ENCODE measurements around the gene BSDC1. TPM values are rescaled to one million over a fixed set of nuclear protein-coding genes. Genes with fewer than 3 reads are reported as not detected.

Gene BSDC1
- total and polyA plus RNA-seq, 2 experiments from 2014 or later = 22.7 to 50.7 TPM

DNA sequence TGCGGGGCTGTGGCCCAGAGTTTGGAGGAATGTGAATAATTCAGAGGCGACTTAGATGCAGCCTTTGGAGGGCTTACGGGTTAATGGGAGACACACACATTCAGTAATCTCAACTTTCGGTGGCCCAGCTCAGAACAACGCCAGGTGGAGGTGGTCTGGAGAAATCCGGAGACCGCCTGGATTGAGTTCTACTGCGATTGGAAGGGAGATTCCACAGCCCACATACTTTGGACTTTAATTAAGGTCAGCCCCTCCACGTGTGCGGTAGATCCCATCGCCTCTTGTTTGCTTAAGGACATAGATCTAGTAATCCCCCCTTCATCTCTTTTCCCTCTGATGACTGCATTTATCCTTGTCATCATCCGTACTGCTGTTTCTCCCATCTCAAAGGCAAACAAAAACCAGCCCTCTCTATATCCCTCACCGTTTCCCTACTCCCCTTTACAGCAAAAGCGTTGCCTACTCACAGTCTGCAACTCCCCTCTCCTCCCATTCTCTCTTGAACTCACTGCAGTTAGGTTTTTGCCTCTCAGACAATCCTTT is 720 bp upstream of the BSDC1 start:
- Histone ChIP-seq H3K4me2 (peak overlapping the region; percentile 79), H3K27ac (ENCODE audit: low read depth) (peak overlapping the region; percentile 98), H3K9me2 (ENCODE audit: insufficient read depth) (no peaks in the 10 kb centered on the region), H3K27me3 (ENCODE audit: insufficient read depth) (no peaks in the 10 kb centered on the region), H3K4me1 (ENCODE audit: insufficient read depth) (peaks cover 10% of the 10 kb centered on the region; the same call in 1 of the 2 replicates), H2AFZ (peak overlapping the region; percentile 34), H3K4me3 (peak overlapping the region; percentile 70), H4K20me1 (replicated peaks; ENCODE audit: insufficient read depth) (no peaks in the 10 kb centered on the region; the same call in 1 of the 2 replicates), H3F3A (replicated peaks; ENCODE audit: low read depth) (peaks cover 9% of the 10 kb centered on the region; the same call in 1 of the 2 replicates), H3K36me3 (ENCODE audit: insufficient read depth) (no peaks in the 10 kb centered on the region), H3K79me2 (replicated peaks; ENCODE audit: insufficient read depth) (peaks cover 42% of the 10 kb centered on the region)
- peaks cover 13% of the 10 kb centered on the region; the same call in 2 of the 3 replicates for H3K4me1 Mint-ChIP-seq
- peaks cover 10% of the 10 kb centered on the region for H3K27me3 Mint-ChIP-seq (ENCODE audit: insufficient read depth, low read depth, poor library complexity)
- DNase-seq (ENCODE audit: low spot score) = no peak
- TF ChIP-seq, protein P1, sequence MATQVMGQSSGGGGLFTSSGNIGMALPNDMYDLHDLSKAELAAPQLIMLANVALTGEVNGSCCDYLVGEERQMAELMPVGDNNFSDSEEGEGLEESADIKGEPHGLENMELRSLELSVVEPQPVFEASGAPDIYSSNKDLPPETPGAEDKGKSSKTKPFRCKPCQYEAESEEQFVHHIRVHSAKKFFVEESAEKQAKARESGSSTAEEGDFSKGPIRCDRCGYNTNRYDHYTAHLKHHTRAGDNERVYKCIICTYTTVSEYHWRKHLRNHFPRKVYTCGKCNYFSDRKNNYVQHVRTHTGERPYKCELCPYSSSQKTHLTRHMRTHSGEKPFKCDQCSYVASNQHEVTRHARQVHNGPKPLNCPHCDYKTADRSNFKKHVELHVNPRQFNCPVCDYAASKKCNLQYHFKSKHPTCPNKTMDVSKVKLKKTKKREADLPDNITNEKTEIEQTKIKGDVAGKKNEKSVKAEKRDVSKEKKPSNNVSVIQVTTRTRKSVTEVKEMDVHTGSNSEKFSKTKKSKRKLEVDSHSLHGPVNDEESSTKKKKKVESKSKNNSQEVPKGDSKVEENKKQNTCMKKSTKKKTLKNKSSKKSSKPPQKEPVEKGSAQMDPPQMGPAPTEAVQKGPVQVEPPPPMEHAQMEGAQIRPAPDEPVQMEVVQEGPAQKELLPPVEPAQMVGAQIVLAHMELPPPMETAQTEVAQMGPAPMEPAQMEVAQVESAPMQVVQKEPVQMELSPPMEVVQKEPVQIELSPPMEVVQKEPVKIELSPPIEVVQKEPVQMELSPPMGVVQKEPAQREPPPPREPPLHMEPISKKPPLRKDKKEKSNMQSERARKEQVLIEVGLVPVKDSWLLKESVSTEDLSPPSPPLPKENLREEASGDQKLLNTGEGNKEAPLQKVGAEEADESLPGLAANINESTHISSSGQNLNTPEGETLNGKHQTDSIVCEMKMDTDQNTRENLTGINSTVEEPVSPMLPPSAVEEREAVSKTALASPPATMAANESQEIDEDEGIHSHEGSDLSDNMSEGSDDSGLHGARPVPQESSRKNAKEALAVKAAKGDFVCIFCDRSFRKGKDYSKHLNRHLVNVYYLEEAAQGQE (IDR thresholded peaks at IDR 0.05; ENCODE audit: unreplicated experiment) = no peak
- TF ChIP-seq STAT1 (IDR thresholded peaks at IDR 0.05; ENCODE audit: unreplicated experiment) = no peak
- no peak for TF ChIP-seq ZNF114 (CRISPR knock-in tag; IDR thresholded peaks at IDR 0.05)
- TF ChIP-seq CREB1 (CRISPR knock-in tag; IDR thresholded peaks at IDR 0.05; ENCODE audit: low read depth) = no peak
- TF ChIP-seq, protein P2, sequence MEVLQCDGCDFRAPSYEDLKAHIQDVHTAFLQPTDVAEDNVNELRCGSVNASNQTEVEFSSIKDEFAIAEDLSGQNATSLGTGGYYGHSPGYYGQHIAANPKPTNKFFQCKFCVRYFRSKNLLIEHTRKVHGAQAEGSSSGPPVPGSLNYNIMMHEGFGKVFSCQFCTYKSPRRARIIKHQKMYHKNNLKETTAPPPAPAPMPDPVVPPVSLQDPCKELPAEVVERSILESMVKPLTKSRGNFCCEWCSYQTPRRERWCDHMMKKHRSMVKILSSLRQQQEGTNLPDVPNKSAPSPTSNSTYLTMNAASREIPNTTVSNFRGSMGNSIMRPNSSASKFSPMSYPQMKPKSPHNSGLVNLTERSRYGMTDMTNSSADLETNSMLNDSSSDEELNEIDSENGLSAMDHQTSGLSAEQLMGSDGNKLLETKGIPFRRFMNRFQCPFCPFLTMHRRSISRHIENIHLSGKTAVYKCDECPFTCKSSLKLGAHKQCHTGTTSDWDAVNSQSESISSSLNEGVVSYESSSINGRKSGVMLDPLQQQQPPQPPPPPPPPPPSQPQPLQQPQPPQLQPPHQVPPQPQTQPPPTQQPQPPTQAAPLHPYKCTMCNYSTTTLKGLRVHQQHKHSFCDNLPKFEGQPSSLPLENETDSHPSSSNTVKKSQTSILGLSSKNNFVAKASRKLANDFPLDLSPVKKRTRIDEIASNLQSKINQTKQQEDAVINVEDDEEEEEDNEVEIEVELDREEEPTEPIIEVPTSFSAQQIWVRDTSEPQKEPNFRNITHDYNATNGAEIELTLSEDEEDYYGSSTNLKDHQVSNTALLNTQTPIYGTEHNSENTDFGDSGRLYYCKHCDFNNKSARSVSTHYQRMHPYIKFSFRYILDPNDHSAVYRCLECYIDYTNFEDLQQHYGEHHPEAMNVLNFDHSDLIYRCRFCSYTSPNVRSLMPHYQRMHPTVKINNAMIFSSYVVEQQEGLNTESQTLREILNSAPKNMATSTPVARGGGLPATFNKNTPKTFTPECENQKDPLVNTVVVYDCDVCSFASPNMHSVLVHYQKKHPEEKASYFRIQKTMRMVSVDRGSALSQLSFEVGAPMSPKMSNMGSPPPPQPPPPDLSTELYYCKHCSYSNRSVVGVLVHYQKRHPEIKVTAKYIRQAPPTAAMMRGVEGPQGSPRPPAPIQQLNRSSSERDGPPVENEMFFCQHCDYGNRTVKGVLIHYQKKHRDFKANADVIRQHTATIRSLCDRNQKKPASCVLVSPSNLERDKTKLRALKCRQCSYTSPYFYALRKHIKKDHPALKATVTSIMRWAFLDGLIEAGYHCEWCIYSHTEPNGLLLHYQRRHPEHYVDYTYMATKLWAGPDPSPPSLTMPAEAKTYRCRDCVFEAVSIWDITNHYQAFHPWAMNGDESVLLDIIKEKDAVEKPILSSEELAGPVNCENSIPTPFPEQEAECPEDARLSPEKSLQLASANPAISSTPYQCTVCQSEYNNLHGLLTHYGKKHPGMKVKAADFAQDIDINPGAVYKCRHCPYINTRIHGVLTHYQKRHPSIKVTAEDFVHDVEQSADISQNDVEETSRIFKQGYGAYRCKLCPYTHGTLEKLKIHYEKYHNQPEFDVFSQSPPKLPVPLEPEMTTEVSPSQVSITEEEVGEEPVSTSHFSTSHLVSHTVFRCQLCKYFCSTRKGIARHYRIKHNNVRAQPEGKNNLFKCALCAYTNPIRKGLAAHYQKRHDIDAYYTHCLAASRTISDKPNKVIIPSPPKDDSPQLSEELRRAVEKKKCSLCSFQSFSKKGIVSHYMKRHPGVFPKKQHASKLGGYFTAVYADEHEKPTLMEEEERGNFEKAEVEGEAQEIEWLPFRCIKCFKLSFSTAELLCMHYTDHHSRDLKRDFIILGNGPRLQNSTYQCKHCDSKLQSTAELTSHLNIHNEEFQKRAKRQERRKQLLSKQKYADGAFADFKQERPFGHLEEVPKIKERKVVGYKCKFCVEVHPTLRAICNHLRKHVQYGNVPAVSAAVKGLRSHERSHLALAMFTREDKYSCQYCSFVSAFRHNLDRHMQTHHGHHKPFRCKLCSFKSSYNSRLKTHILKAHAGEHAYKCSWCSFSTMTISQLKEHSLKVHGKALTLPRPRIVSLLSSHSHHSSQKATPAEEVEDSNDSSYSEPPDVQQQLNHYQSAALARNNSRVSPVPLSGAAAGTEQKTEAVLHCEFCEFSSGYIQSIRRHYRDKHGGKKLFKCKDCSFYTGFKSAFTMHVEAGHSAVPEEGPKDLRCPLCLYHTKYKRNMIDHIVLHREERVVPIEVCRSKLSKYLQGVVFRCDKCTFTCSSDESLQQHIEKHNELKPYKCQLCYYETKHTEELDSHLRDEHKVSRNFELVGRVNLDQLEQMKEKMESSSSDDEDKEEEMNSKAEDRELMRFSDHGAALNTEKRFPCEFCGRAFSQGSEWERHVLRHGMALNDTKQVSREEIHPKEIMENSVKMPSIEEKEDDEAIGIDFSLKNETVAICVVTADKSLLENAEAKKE (CRISPR knock-in tag; IDR thresholded peaks at IDR 0.05) = no peak
- TF ChIP-seq, protein P3, sequence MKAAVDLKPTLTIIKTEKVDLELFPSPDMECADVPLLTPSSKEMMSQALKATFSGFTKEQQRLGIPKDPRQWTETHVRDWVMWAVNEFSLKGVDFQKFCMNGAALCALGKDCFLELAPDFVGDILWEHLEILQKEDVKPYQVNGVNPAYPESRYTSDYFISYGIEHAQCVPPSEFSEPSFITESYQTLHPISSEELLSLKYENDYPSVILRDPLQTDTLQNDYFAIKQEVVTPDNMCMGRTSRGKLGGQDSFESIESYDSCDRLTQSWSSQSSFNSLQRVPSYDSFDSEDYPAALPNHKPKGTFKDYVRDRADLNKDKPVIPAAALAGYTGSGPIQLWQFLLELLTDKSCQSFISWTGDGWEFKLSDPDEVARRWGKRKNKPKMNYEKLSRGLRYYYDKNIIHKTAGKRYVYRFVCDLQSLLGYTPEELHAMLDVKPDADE (IDR thresholded peaks at IDR 0.05) = no peak
- TF ChIP-seq NANOG (IDR thresholded peaks at IDR 0.05; ENCODE audit: borderline replicate concordance) = no peak
- TF ChIP-seq EZH2 (IDR thresholded peaks at IDR 0.05; ENCODE audit: low read depth, unreplicated experiment) = no peak
- TF ChIP-seq EZH2phosphoT487 (IDR thresholded peaks at IDR 0.05; ENCODE audit: unreplicated experiment) = no peak
- TF ChIP-seq POLR2AphosphoS5 (IDR thresholded peaks at IDR 0.05; ENCODE audit: low read depth) = no peak
- TF ChIP-seq, protein P4, sequence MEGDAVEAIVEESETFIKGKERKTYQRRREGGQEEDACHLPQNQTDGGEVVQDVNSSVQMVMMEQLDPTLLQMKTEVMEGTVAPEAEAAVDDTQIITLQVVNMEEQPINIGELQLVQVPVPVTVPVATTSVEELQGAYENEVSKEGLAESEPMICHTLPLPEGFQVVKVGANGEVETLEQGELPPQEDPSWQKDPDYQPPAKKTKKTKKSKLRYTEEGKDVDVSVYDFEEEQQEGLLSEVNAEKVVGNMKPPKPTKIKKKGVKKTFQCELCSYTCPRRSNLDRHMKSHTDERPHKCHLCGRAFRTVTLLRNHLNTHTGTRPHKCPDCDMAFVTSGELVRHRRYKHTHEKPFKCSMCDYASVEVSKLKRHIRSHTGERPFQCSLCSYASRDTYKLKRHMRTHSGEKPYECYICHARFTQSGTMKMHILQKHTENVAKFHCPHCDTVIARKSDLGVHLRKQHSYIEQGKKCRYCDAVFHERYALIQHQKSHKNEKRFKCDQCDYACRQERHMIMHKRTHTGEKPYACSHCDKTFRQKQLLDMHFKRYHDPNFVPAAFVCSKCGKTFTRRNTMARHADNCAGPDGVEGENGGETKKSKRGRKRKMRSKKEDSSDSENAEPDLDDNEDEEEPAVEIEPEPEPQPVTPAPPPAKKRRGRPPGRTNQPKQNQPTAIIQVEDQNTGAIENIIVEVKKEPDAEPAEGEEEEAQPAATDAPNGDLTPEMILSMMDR (conservative IDR thresholded peaks at IDR 0.05; ENCODE audit: low read depth in 2 of 2) = no peak
- no peak for TF ChIP-seq JUNB (IDR thresholded peaks at IDR 0.05; ENCODE audit: unreplicated experiment)
- TF ChIP-seq ZNF331 (CRISPR knock-in tag; IDR thresholded peaks at IDR 0.05; ENCODE audit: low read depth) = no peak
- peaks cover 11% of the 10 kb centered on the region; the same call in 2 of the 3 replicates for H3K9me3 Mint-ChIP-seq
- peak; percentile 33 for ATAC-seq
- peak overlapping the region; percentile 100 for H3K4me3 Mint-ChIP-seq
- peaks cover 19% of the 10 kb centered on the region for H3K36me3 Mint-ChIP-seq (ENCODE audit: low read depth)
- H3K27ac Mint-ChIP-seq = peak overlapping the region; percentile 100

Measured in GM23338 (cell line).